Measurements from ENCODE around the gene SRGAP2C.
"Not testable (repeated sequence)": the region's sequence is repeated elsewhere in the genome, so short reads cannot be mapped to it uniquely, and the experiment has no call there.

The SRGAP2C gene

GRCh38 chr1:121344355-121344754 is 159.6 kb downstream of the SRGAP2C start:
- not testable (repeated sequence) for DNase-seq

DNA sequence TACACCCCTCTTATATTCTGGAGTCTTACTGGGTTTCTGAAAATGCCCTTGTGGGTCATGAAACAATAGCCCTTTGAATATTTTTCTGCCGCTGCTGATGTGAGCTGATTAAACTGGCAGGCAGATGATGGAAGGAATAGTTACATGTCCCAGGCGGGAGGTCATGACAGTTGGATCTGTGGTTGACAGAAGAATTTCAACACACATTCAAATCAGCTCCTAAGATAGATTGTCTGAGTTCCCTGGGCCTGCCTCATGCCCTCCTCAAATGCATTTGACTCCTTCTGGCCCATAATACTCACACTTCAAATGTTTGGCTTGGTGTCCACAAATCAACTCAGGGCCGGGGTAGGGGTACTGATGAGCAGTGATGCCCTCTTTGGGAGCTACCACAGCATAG is 161.9 kb downstream of the SRGAP2C start:
- not testable (repeated sequence) for DNase-seq

GRCh38 chr1:121347476-121347875 is 162.7 kb downstream of the SRGAP2C start:
- DNase-seq, result not testable (repeated sequence)

- not testable (repeated sequence) for DNase-seq
Measured at GRCh38 chr1:121348115-121348514, 163.3 kb downstream of the SRGAP2C start.

DNA sequence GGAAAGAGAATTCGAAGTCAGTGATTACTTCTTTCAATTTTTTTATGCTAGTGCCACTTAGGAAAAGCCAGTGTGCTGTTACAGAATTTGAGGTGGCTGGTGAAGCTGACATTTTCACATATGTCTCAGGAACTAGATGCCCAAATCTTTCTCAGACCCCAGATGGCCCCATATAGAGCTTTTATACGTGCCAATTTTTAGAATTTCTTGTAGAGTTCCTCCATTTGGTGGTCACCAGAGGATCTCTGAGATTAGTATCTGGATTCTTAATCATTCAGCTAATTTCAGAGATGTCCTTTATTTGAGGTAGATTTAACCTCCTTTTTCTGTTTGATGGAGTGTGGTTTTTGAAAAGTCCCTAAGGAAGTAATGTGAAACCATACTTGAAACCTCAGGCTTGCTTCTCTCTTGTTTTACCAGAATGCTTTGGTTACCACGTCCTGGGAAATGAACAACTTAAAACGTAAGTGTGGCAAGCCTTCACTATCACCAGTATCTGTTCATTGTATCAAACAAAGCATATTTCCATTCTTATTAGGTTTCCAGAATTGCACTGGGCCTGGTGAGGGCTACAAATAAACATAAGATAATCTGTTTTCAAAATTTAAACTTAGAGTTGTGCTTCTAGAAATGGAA is 164.7 kb downstream of the SRGAP2C start:
- DNase-seq, result not testable (repeated sequence)

GRCh38 chr1:121355711-121356420 is 171.1 kb downstream of the SRGAP2C start:
- DNase-seq, result not testable (repeated sequence)

DNA sequence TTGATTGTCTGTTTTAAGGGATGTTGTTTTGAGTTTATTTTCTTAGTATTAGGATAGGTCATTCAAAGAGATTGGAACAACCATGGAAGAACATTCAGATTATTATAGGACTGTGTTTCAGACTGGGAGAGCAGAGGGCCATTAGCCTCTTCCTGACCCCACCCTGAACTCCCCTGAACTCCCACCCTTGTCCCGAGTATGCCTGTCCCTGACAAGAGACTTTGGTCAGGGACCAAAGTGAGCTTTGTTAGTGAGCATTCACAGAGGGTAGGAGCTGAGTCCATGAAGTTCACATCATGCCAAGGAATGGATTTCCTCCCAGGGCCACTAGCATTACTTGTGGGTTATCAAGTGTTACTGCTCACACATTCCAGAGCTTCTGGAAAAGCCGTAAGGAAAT is 172.0 kb downstream of the SRGAP2C start:
- DNase-seq, result not testable (repeated sequence)

DNA sequence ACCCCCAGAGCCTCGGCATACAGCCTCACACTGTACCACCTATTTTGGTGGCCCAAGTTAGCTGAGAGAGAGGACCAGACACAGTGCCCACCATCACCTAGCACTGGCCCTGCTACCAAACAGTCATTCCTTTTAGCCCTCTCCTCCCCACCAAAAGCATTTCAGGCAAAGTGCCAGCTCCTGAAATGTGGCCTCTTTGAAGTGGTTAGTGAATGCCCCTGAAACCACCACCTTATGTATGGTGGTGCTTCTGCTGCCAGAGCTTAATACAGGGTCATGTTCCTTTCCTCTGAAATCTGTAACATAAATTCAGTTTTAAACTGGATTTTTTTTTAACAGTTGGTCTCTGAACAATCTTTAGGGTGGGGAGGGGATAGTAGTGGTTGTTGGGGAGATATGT is 175.8 kb downstream of the SRGAP2C start:
- not testable (repeated sequence) for DNase-seq

DNA sequence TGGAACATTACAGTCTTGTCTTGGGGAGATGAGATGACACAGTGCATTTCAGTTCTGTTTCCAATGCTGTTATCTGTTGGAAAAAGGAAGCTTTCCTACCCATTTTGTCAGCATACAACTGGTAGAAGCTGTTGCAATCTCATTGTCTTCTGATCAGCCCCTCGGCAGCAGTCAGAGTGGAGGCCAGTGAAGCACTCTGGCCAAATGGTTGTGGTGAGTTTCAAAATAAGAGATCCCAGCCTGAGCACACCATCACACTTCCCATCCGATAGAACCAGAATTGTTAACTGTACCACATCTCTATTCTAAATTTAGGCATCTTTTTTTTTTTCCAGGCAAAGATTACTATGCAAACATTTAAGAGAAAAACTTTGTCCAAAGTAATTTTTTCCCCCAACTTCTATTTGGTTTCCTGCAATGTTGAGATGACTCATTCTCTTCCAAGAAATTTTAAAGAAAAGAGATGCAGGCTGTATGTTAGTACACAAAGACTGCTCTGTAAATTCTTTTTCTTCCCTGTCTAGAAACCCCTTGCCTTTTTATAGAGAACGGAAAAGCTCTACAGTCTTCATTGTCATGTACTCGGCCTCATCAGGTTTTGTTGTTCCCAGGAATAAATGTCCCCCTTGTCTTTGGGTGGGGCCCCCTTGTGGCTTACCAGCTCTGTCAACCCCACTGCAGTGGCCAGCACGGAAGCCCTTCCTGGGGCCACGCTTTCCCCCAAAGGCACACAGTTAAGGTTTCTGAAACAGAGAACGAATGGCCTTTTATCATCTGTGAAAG is 176.9 kb downstream of the SRGAP2C start:
- not testable (repeated sequence) for DNase-seq

- DNase-seq, result not testable (repeated sequence)
Measured at GRCh38 chr1:121362234-121362883, 177.6 kb downstream of the SRGAP2C start.

DNA sequence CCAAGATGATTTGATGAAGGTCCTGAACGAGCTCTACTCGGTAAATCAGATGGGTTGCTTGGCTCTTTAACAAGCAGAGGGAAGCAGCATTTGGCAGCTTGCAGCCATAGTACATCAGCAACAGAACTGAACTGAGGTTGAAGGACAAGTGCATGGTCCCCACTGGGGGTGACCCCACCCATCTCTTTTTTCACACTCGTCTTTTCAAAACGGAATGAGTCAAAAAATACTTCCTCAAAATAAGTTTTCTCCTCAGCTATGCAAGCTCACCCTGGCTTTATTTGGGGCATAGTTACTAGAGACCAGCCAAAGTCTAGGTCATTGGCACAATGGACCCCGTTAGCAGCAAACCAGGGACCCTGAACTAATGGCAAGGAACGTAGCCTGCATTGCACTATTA is 180.5 kb downstream of the SRGAP2C start:
- not testable (repeated sequence) for DNase-seq

GRCh38 chr1:121365723-121366122 is 180.9 kb downstream of the SRGAP2C start:
- not testable (repeated sequence) for DNase-seq

GRCh38 chr1:121366171-121366570 is 181.4 kb downstream of the SRGAP2C start:
- not testable (repeated sequence) for DNase-seq

GRCh38 chr1:121368910-121369309 is 184.1 kb downstream of the SRGAP2C start:
- not testable (repeated sequence) for DNase-seq

DNA sequence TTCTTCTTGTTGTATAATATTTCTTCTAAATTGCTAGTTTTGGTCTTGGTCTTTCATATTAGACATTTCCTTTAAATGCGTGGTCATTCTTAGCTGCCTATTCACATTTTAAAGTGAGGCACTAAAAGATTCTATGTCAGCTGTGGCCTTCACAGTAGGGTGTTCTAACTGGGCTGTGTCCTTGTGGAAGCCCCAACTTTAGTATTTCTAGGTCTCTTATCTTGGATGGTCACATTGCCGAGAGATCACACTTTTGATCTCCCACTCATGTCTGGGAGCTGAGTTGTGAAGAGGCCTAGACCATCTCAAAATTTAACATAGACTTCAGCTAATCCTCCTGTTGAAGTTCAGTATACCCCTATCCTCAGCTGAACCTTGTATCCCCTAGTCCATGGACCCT is 185.2 kb downstream of the SRGAP2C start:
- DNase-seq, result not testable (repeated sequence)

- DNase-seq, result not testable (repeated sequence)
Measured at GRCh38 chr1:121374851-121375367, 190.1 kb downstream of the SRGAP2C start.

DNA sequence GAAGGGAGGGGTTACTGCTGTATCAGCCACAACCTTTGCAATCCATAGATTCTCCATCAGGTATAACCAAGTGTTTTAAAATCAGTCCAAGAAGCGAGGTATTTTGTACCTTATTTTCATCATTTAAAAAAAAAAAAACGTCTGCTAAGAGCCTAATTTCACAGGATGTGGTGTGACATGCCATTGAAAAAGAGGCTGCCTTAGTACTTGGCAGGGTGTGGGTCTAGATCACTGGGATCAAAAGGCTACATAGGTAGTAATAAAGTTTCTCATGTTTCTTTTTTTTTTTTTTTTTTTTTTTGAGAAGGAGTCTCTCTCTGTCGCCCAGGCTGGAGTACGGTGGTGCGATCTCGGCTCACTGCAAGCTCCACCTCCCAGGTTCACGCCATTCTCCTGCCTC is 192.2 kb downstream of the SRGAP2C start:
- DNase-seq, result not testable (repeated sequence)

DNA sequence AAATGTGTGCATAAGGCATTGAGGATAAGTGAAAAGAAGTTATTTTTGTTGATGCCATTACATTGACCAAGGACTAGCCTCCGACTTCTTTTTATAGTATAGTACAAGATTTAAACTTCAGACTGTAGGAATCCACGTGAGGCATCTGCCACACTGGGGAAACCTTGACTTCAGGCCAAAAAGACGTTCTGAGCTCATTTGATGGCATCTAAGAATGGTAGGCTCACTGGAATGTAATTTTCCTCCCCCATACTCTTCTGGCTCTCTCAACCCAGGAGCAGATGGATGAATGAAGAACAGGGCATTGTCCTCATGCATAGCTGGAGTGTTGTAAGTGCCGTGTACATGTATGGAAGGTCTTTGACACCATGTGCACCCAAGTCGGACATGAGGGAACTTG is 194.0 kb downstream of the SRGAP2C start:
- DNase-seq, result not testable (repeated sequence)

DNA sequence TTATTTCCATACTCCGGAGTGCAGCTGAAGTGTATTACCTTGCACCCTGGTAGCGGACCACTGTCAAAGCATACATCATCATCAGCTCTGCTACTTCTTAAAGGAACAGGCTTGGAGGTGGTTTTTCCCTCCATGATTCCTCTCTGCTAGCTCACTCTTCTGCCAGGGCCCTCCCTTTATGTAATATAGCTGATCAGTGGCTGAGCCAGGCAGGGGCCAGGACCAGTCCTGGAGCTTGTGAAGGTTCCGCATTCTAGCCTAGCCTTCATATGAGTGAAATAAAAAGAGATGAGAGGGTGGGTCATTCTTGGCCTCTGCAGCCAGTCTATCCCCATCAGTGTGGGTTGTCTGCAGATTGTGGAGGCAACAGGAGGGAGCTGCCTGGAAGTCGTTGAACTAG is 200.0 kb downstream of the SRGAP2C start:
- not testable (repeated sequence) for DNase-seq

- not testable (repeated sequence) for DNase-seq
Measured at GRCh38 chr1:121385162-121385561, 200.4 kb downstream of the SRGAP2C start.

DNA sequence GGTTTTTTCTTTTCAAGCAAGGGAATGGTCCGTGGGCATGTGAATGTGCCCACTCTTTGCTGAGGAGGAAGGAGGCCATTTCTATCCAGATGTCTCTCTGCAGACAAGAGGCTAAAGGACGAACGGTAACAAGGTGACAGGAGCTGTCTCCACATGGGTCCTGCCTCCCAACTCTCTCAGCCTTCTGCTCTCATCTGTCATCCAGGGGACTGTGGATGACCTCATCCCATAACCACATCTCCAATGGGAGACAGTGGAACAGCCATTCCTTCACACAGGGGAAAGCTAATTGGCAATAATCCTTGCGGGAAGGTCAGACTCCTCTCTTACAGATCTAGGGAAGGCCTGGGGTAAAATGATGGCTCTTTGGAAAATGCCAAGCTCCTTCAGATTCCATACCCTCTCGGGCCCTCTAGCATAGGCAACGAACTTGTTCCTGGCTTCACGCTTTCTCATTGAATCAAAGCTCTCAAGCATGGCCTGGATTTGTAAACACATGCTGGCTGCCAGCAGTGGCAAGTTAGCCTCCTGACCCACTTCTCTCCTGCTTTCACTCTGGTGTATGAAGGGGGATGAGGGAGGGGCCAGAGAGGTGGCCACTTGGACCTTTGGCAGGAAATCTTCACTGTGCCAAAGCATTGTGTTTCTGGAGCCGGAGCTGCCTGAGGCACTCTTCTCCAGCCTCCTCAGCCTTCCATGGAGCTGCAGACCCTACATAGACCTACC is 201.0 kb downstream of the SRGAP2C start:
- DNase-seq, result not testable (repeated sequence)

Data from hippocampal formation (tissue), 2 donors.